SW 1271 (cell line): ENCODE results near the gene ACR.

Experiments
- DNase-seq, 2 experiments: peaks; one replicate each; lab custom pipeline; 2025; lab: John Stamatoyannopoulos, UW

Gene ACR

GRCh38 chr22:50717709-50718351, 20.2 kb upstream of the ACR start:
- DNase-seq = no peak

GRCh38 chr22:50718352-50718709, 19.7 kb upstream of the ACR start:
- no peak for DNase-seq

- DNase-seq = no peak
These were observed 18.1 kb upstream of the ACR start for GRCh38 chr22:50719814-50720300.

- DNase-seq = no peak
These were observed 17.4 kb upstream of the ACR start for GRCh38 chr22:50720301-50721256.

GRCh38 chr22:50721257-50721844, 16.7 kb upstream of the ACR start:
- DNase-seq = no peak

- DNase-seq = no peak
These were observed 15.8 kb upstream of the ACR start for GRCh38 chr22:50722048-50722701.

GRCh38 chr22:50722716-50723428, 15.1 kb upstream of the ACR start:
- DNase-seq = no peak

- DNase-seq = no peak
These were observed 14.0 kb upstream of the ACR start for GRCh38 chr22:50723991-50724390.

- DNase-seq = no peak
These were observed 13.4 kb upstream of the ACR start for GRCh38 chr22:50724616-50725015.

GRCh38 chr22:50725597-50725996, 12.4 kb upstream of the ACR start:
- DNase-seq = no peak

- DNase-seq = no peak
These were observed 11.2 kb upstream of the ACR start for GRCh38 chr22:50726643-50727340.

GRCh38 chr22:50727678-50728522, 10.1 kb upstream of the ACR start:
- DNase-seq = no peak

- DNase-seq = no peak
These were observed 9.5 kb upstream of the ACR start for GRCh38 chr22:50728523-50728931.

- no peak for DNase-seq
These were observed 8.5 kb upstream of the ACR start for GRCh38 chr22:50729391-50730012.

- no peak for DNase-seq
These were observed 7.8 kb upstream of the ACR start for GRCh38 chr22:50730013-50730891.

GRCh38 chr22:50730941-50731661, 6.9 kb upstream of the ACR start:
- no peak for DNase-seq

GRCh38 chr22:50731811-50732624, 6.0 kb upstream of the ACR start:
- peak in 1 of 2 experiments; percentile 12 for DNase-seq
